CD4-positive, alpha-beta T cell treated with Interleukin-4 for 4 hours (primary cell): ENCODE results near the gene ITFG1.
"Not testable (repeated sequence)": the region's sequence is repeated elsewhere in the genome, so short reads cannot be mapped to it uniquely, and the experiment has no call there.

Source experiments
- DNase-seq: peaks from one replicate; pipeline ENCODE4 v3.0.0-alpha.2; 2020

Gene ITFG1

DNA sequence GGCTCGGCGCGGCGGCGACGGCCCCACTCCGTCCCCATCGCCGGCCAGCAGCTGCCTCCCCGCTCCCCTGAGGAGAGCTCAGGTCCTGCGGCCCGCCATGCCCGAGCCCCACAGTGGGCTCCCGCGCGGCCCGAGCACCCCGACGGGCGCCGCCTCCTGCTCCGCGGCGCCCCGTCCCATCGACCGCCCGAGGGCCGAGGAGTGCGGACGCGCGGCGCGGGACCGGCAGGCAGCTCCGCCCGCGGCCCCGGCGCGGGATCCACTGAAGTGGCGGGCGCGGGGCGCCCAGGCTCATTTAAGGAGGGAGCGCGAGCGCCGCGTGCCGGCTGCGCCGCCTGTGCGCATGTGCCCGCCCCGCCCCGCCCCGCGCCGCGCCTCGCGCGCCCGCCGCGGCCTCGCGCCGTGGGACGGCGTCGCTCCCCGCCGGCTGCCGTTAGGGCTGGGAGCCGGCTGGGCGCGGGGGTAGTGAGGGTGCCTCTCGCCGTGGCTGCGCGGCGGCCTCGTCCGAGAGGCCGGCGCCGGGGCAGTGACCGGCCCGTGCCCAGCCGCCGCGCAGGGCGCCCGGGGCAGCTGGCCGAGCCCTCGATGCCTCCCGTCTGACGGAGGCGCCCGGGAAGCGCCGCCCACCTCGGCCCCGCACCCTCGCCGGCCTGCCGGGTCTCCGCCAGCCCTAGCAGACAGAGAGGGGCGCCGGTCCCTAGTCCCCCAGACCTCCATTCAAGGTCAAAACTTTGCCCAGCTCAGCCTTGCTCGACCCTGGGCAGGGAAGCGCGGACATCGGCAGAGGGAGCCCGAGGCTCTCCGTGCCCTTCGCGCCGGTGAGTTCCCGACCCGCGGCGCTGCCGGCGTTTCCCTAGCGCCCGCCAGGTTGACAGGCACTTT lies 316.9 kb downstream of the ITFG1 start, which contains the start of gene NETO2:
NETO2 (minus strand) TSS at position 269 of the 882 bp plus-strand sequence. CDS start 333 bp downstream, outside the sequence.
- DNase-seq: peak; percentile 55

GRCh38 chr16:47142821-47143676 lies 317.8 kb downstream of the ITFG1 start:
- peak; percentile 47 for DNase-seq

GRCh38 chr16:47142486-47142820 lies 318.4 kb downstream of the ITFG1 start:
- DNase-seq: no peak

DNA sequence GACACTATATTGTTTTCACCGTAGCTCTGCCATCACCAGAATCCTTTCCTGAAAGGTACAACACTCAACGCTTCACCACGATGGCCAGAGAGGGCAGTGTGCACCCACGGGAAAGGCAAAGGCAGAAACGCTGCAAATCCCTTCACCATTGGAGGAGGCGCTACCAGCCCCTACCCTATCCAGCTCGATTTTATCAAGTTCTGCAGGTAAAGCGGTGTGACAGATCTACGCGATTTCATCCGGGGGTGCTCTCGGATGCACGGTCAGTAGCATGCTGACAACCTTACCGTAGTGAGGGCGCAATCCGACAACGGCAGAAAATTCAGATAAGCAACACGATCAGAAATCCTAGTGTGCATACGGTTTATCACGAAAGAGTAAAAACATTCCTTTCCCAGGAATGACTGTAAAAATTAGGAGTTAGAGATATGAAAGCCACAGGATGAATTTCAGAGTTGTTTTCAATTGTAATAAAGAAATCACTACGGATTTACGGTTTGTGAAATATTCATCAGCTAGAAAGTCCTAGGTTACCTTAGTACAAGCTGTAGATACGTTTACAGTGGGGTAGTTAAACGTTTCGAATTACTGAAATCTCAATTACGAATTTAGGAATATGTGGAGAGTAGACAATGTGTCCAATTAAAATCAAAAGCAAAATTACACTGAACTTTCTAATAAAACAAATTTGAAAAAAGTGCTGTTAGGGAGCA lies 318.9 kb downstream of the ITFG1 start:
- DNase-seq: peak; percentile 88

- DNase-seq: no peak
Observed at GRCh38 chr16:47140686-47141085, 320.2 kb downstream of the ITFG1 start.

GRCh38 chr16:47139561-47140185 lies 321.2 kb downstream of the ITFG1 start:
- no peak for DNase-seq

- DNase-seq: not testable (repeated sequence)
Observed at GRCh38 chr16:47137925-47138324, 322.9 kb downstream of the ITFG1 start.

DNA sequence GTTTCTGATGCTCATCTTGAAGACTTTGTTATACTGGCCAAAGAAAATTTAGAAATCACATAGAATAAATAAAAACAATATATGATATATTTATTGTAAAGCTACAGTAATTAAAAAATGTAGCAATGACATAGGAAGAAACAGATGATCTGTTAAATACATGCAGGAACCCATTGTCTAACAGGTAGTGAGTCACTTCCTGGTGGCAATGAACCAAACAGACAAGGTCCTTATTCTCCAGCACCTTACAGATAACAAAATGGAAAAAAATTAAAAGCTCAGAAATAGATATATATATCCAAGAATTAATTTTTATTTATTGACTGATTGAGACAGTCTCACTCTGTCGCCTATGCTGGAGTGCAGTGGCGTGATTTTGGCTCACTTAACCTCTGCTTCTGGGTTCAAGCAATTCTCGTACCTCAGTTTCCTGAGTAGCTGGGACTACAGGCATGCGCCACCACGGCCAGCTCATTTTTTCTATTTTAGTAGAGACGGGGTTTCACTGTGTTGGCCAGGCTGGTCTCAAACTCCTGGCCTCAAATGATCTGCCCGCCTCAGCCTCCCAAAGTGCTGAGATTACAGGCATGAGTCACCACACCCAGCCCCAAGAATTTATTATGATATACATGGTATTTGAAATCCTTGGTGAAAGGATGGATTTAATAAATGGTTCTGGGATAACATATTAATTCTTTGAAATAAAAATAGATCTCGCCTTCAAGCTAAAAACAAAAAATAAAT lies 324.6 kb downstream of the ITFG1 start:
- peak; percentile 44 for DNase-seq

DNA sequence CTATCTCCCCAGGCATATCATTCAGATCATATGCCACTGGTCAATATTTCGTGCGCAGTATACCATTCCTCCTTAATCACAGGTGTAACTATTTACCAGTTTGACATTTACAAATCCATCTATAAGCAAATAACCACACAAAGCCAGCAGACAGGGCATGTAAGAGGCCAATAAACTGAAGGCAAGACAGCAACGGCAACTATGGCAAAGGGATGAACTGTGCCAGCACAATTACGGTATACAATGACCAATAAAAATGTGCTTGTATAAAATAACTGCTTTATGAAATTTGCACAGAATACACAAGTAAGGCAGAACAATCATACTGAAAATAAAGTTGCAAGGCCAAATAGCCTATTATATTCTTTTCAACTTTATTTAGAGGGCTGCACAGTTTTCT lies 326.3 kb downstream of the ITFG1 start:
- no peak for DNase-seq

DNA sequence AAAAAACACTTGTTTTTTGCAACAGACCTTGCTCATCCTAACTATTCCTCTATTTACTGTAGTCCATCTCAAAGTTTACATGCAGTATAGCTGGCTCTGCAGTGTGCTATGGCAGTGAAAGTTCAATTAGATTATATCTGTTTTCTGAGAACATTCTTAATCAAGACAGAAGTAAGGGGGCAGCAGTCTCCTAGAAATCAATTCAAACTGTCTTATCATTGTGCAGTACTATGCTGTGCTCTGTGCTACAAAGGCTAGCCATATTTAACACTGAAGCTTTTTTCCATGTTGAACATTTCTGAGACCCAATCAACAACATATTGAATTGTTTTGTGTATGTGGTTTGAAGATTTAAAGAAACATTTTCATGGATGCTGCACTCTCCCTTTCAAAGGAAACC lies 328.6 kb downstream of the ITFG1 start:
- no peak for DNase-seq

DNA sequence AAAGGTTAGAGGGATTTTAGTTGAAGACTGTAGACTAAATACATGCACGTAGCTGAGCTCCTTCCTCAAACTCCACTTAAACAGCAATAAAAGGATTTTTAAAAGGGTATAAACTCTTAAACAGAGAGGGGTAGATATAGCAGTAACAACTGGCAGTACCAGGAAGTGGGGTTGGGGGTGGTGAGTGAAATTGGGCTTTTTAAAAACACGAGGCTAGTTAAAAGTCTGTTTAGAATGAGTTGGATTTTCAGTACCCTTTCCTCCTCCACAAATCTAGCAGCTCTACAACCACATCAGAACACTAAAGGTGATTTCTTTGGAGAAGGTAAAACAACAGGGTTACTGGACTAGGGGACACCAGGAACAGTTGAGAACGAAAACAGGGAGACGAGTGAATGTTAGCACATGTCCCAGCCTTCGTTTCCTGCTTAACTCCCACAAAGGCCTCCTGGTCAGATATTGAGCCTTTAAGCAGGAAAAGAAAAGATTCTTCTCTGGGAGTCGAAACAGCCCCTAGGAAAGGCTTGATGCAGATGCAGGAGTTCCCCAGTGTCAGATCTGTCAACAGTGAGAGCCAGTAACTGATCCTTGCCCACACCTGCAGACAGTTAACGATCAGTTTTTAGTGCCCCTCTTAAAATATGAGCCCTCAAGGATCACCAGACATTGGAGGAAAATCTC lies 331.0 kb downstream of the ITFG1 start:
- DNase-seq: no peak

GRCh38 chr16:47127541-47127940 lies 333.3 kb downstream of the ITFG1 start:
- no peak for DNase-seq

DNA sequence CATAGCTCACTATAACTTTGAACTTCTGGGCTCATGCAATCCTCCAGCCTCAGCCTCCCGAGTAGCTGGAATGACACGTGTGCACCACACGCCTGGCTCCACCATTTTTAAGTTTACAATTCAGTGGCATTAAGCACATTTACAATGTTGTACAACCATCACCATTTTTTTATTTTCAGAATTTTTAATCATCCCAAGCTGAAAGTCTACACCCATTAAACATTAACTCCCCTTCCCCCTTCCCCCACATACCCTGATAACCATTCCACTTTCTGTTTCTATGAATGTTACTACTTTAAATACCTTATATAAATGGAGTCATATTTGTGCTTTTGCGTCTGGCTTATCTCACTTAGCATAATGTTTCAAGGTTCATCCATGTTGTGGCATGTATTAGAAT lies 335.1 kb downstream of the ITFG1 start:
- DNase-seq: no peak

- no peak for DNase-seq
Observed at GRCh38 chr16:47113130-47113529, 347.7 kb downstream of the ITFG1 start.

DNA sequence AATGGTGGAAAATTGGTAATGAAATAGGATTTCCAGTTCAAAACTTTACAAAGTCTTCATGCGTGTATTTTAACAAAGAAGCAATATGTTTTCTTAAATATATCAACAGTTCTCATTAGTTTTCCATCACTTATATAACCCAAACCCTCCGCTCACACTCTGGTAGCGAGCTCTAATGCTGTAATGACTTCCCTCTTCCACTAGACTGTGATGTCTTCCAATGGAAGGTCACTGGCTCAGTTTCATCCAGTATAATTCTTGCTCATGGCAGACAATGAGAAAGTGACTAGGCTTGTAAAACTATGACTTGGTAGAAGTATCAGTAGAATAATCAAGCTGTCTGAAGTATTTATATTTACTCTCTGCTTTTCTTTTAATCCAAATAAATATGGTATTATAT lies 349.9 kb downstream of the ITFG1 start:
- no peak for DNase-seq

DNA sequence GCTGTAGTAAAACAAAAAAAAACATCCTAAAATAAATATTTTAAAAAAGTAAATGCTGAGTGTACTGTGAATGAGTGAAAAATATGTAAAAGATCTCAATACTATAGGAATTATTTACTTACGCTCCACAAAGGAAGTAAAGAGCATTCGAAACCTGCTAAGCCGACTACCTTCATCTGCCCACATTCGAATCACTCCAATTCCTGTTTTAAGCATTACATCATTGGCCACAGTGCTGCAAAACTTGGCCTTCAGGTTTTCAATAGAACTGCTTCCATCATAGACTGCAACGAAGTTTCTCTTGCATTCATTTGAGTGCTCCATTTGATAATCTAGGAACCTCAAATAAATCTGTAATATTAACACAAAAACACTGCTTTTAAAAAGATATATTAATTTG lies 351.5 kb downstream of the ITFG1 start:
- DNase-seq: no peak
